VCaP (cell line): ENCODE data around the gene SLC39A11.
"Not testable (repeated sequence)": the region's sequence is repeated elsewhere in the genome, so short reads cannot be mapped to it uniquely, and the experiment has no call there.

Experiments used
- H3K27ac ChIP-seq: fragments of 450-650 bp; 2 replicates; pipeline ENCODE4 v1.5.1; 2017
- CTCF ChIP-seq: fragments of 450-650 bp; conservative IDR thresholded peaks from 2 replicates; pipeline ENCODE4 v1.5.1; 2017; ENCODE audit warnings: mild to moderate bottlenecking, moderate library complexity

The SLC39A11 gene

GRCh38 chr17:72942579-72942978 is 149.9 kb downstream of the SLC39A11 start:
- H3K27ac ChIP-seq = no peak overlapping the region
- TF ChIP-seq CTCF = no peak

- TF ChIP-seq CTCF = no peak
- H3K27ac ChIP-seq = no peak overlapping the region
Observed at GRCh38 chr17:72940496-72940895, 152.0 kb downstream of the SLC39A11 start.

- TF ChIP-seq CTCF = no peak
Observed at GRCh38 chr17:72938482-72938881, 154.0 kb downstream of the SLC39A11 start.

GRCh38 chr17:72937707-72938106 is 154.8 kb downstream of the SLC39A11 start:
- H3K27ac ChIP-seq = no peak overlapping the region
- TF ChIP-seq CTCF = no peak

More at GRCh38 chr17:72938482-72938881, 154.0 kb downstream of the SLC39A11 start:
- H3K27ac ChIP-seq = no peak overlapping the region; the same call in 1 of the 2 replicates

GRCh38 chr17:72937254-72937653 is 155.2 kb downstream of the SLC39A11 start:
- H3K27ac ChIP-seq = not testable (repeated sequence)

GRCh38 chr17:72935984-72936383 is 156.5 kb downstream of the SLC39A11 start:
- no peak overlapping the region for H3K27ac ChIP-seq
- TF ChIP-seq CTCF = no peak

- TF ChIP-seq CTCF = no peak
- H3K27ac ChIP-seq = no peak overlapping the region
Observed at GRCh38 chr17:72934927-72935326, 157.6 kb downstream of the SLC39A11 start.

- no peak for TF ChIP-seq CTCF
- no peak overlapping the region for H3K27ac ChIP-seq
Observed at GRCh38 chr17:72931635-72932034, 160.9 kb downstream of the SLC39A11 start.
